Large intestine (tissue), 12 donors: ENCODE data around the gene ZNF418. TPM values are rescaled to one million over a fixed set of nuclear protein-coding genes. Genes with fewer than 3 reads are reported as not detected.

Experiments used
- DNase-seq, 2 donors: peaks; one replicate each; pipeline versions ENCODE4 v3.0.0 to v3.0.0-alpha.2; 2013
- H3K27ac ChIP-seq: one replicate; pipeline ENCODE4 v1.5.1; 2013; ENCODE audit warnings: low read length
- H3K27me3 ChIP-seq: 2 replicates; pipeline ENCODE4 v1.6.1; 2013; ENCODE audit warnings: low read length; ENCODE audit not compliant: control insufficient read depth, insufficient read depth
- H3K36me3 ChIP-seq: 2 replicates; pipeline ENCODE4 v1.6.1; 2013; ENCODE audit warnings: low read length; ENCODE audit not compliant: control insufficient read depth, insufficient read depth
- H3K4me1 ChIP-seq: one replicate; pipeline ENCODE4 v1.6.1; 2013; ENCODE audit warnings: low read length; ENCODE audit not compliant: control insufficient read depth, insufficient read depth
- H3K4me3 ChIP-seq: one replicate; pipeline ENCODE4 v1.5.1; 2013; ENCODE audit warnings: low read length
- H3K9me3 ChIP-seq: one replicate; pipeline ENCODE4 v1.6.1; 2013; ENCODE audit warnings: mild to moderate bottlenecking, low read depth, low read length, moderate library complexity; ENCODE audit not compliant: control insufficient read depth
- WGBS: methylation state at CpG from one replicate; pipeline ENCODE4 v1.1.5; 2013; ENCODE audit warnings: low lambda C conversion rate; ENCODE audit not compliant: insufficient coverage; 5-methylcytosine and 5-hydroxymethylcytosine counted together
- long read RNA-seq, 11 donors: transcript quantifications; one replicate each; lab custom pipeline, GENCODE V29; 2026
- polyA plus RNA-seq: library from polyadenylated mRNA; unstranded; fragments of 120-200 nt; gene quantifications from one replicate; pipeline ENCODE4 v1.2.1, GENCODE V29; 2013

ZNF418 gene
- polyA plus RNA-seq = 16.5 TPM
- long read RNA-seq, donor 1 = 0 reads
- long read RNA-seq, donor 2 = 0 reads
- long read RNA-seq, donor 3, partial matches to known transcripts = 0 of 1 reads
- long read RNA-seq, donor 3, other reads (novel, unspliced or antisense) = 0 of 1 reads
- long read RNA-seq, donor 4 = 0 reads
- long read RNA-seq, donor 5 = 0 reads
- long read RNA-seq, donor 6 = 0 reads
- long read RNA-seq, donor 7, partial matches to known transcripts = 0 of 3 reads
- long read RNA-seq, donor 7, other reads (novel, unspliced or antisense) = 0 of 3 reads
- long read RNA-seq, donor 8 = 0 reads
- long read RNA-seq, donor 9, partial matches to known transcripts = 0 of 1 reads
- long read RNA-seq, donor 9, other reads (novel, unspliced or antisense) = 0 of 1 reads
- long read RNA-seq, donor 10 = 0 reads
- long read RNA-seq, donor 11, partial matches to known transcripts = 0 of 1 reads
- long read RNA-seq, donor 11, other reads (novel, unspliced or antisense) = 0 of 1 reads

GRCh38 chr19:57934820-57935665 lies at the start of gene ZNF418:
Gene ZNF418, minus strand, starts transcription at chr19:57935402. Its CDS starts 1,580 bp downstream, at chr19:57933822.
- Histone ChIP-seq H3K27ac (peak within 1 kb of the TSS; percentile 83), H3K9me3 (peaks cover 61% of the 10 kb centered on the region), H3K36me3 (peaks cover 27% of the 10 kb centered on the region), H3K4me3 (peak within 1 kb of the TSS; percentile 87), H3K4me1 (no peaks in the 10 kb centered on the region), H3K27me3 (no peaks in the 10 kb centered on the region)
- WGBS = no CpG with 5 or more reads among the region's 54 CpGs
- peak; percentile 69 to 88 for DNase-seq

- peaks cover 82% of the 10 kb centered on the region for H3K9me3 ChIP-seq
- H3K4me1 ChIP-seq = no peaks in the 10 kb centered on the region
- WGBS = no CpG with 5 or more reads among the region's 3 CpGs
- H3K27me3 ChIP-seq = no peaks in the 10 kb centered on the region
- peaks cover 54% of the 10 kb centered on the region for H3K36me3 ChIP-seq
- no peak overlapping the region for H3K27ac ChIP-seq
- no peak for DNase-seq
- no peak overlapping the region for H3K4me3 ChIP-seq
Measured at GRCh38 chr19:57978586-57979289, 43.5 kb upstream of the ZNF418 start.

DNA sequence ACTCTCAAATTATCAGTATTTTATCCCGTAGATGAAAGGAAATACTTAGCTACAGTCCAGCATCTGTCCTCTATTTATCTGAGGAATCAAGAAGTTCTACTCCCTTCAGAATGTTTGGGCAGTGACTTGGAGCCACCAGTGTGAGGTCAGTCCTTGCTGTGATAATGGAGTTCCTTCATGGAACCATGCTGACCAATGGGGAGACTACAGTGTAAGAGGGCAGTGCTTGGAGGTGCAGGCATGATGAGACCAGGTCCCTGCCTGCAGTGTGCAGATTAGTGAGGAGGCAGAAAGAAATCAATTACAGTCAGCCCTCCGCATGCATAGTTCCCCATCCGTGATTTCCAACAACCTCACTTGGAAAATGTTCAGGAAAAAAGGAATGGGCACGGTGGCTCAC lies 39.2 kb upstream of the ZNF418 start, which contains the start of gene C19orf18:
Gene C19orf18, minus strand, starts transcription at position 101 of the 400 bp plus-strand sequence. CDS start 102 bp downstream, outside the sequence.
- WGBS = no CpG with 5 or more reads among the region's 4 CpGs
- H3K27me3 ChIP-seq = no peaks in the 10 kb centered on the region
- no peak for DNase-seq
- H3K36me3 ChIP-seq = peaks cover 19% of the 10 kb centered on the region
- H3K9me3 ChIP-seq = peaks cover 65% of the 10 kb centered on the region
- no peak within 1 kb of the TSS for H3K27ac ChIP-seq
- H3K4me1 ChIP-seq = no peaks in the 10 kb centered on the region
- H3K4me3 ChIP-seq = no peak within 1 kb of the TSS

DNA sequence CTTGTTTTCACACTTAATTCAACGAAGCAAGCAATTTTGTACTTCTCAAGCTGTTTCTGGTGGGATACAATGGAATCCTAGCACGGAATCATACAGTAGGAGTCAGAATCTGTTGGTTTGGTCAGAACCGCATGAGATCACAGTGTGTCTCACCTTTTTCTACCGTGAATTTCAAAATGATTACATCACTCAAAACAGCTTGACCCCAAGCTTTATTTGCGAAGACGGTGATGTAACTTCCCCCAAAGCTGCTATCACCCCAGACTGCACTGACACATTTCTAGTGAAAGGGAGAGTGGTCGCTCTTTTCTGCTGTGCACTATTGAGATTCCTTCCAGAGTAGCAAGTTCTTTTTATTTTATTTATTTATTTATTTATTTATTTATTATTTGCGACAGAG lies 29.6 kb upstream of the ZNF418 start:
- H3K27ac ChIP-seq = no peak overlapping the region
- no CpG with 5 or more reads among the region's 8 CpGs for whole genome bisulfite sequencing
- H3K27me3 ChIP-seq = no peaks in the 10 kb centered on the region
- H3K36me3 ChIP-seq = no peaks in the 10 kb centered on the region
- no peak overlapping the region for H3K4me3 ChIP-seq
- H3K4me1 ChIP-seq = no peaks in the 10 kb centered on the region
- no peak for DNase-seq
- peaks cover 53% of the 10 kb centered on the region for H3K9me3 ChIP-seq

GRCh38 chr19:57961785-57962184 lies 26.6 kb upstream of the ZNF418 start:
- H3K27ac ChIP-seq = no peak overlapping the region
- no peaks in the 10 kb centered on the region for H3K36me3 ChIP-seq
- peaks cover 44% of the 10 kb centered on the region for H3K9me3 ChIP-seq
- no peak overlapping the region for H3K4me3 ChIP-seq
- no CpG with 5 or more reads among the region's 1 CpG for WGBS
- no peaks in the 10 kb centered on the region for H3K27me3 ChIP-seq
- no peak for DNase-seq
- no peaks in the 10 kb centered on the region for H3K4me1 ChIP-seq

DNA sequence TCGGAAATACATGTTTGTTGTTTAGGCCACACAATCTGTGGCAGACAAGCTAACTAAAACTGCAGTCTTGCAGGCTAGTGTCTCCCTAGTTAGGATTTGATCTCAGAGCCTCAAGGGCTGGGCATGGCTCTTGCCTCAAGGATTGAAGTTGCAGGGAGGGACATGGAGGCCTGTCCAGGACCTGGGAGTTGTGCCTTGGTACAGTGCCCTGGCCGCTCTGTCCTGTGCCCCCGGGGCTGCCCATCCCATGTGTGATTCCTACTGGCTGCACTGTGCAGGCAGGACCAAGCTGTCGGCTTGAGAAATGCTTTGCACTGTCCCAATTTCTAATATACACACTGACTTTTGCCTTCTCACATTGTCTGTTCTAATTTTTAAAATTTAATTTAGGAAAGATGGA lies 19.8 kb upstream of the ZNF418 start:
- Histone ChIP-seq H3K9me3 (peaks cover 40% of the 10 kb centered on the region), H3K4me3 (no peak overlapping the region), H3K27me3 (no peaks in the 10 kb centered on the region), H3K36me3 (no peaks in the 10 kb centered on the region), H3K27ac (no peak overlapping the region), H3K4me1 (no peaks in the 10 kb centered on the region)
- DNase-seq = no peak
- no CpG with 5 or more reads among the region's 4 CpGs for WGBS

- Histone ChIP-seq H3K27ac (no peak overlapping the region), H3K27me3 (no peaks in the 10 kb centered on the region), H3K36me3 (no peaks in the 10 kb centered on the region), H3K9me3 (peaks cover 19% of the 10 kb centered on the region), H3K4me1 (peaks cover 4% of the 10 kb centered on the region), H3K4me3 (no peak overlapping the region)
- no CpG with 5 or more reads among the region's 12 CpGs for WGBS
- DNase-seq = no peak
Measured at GRCh38 chr19:57949702-57950101, 14.5 kb upstream of the ZNF418 start.

DNA sequence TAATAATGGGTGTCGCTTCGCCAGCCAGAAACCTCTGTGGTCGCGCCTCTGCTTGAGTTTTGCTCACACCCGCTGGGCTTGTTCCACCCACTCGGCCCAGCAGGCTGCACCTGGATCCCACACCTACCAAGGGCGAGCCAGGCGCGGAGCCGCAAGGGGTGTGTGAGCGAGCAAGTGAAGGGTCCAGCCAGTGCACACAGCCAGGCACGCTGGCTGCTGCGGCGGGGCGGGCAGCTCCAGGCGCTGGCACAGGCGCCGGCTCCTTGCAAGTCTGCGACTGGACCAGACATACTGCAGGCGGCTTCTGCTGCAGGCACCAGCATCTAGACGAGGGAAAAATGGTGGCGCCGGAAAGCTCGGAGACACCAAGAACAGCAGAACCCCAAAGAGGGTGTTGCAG lies 14.1 kb upstream of the ZNF418 start:
- Histone ChIP-seq H3K4me3 (no peak overlapping the region), H3K27me3 (no peaks in the 10 kb centered on the region), H3K9me3 (peaks cover 23% of the 10 kb centered on the region), H3K36me3 (peaks cover under 1% of the 10 kb centered on the region), H3K27ac (no peak overlapping the region), H3K4me1 (peaks cover 4% of the 10 kb centered on the region)
- no peak for DNase-seq
- no CpG with 5 or more reads among the region's 24 CpGs for WGBS

GRCh38 chr19:57947419-57948134 lies 12.4 kb upstream of the ZNF418 start, which contains the start of gene ZNF256:
Gene ZNF256, minus strand, starts transcription at chr19:57947706. Its CDS starts 232 bp downstream, at chr19:57947474.
- H3K9me3 ChIP-seq = peaks cover 36% of the 10 kb centered on the region
- peak within 1 kb of the TSS; percentile 58 for H3K27ac ChIP-seq
- DNase-seq = peak; percentile 97 to 98
- no CpG with 5 or more reads among the region's 54 CpGs for WGBS
- H3K27me3 ChIP-seq = no peaks in the 10 kb centered on the region
- peak within 1 kb of the TSS; percentile 89 for H3K4me3 ChIP-seq
- H3K36me3 ChIP-seq = peaks cover 17% of the 10 kb centered on the region
- H3K4me1 ChIP-seq = peaks cover 4% of the 10 kb centered on the region
